Naive B cell (primary cell): Measurements from ENCODE around the gene ADAMTS15. TPM values are rescaled to one million over a fixed set of nuclear protein-coding genes. Genes with fewer than 3 reads are reported as not detected.

Experiments
- ATAC-seq, 2 donors: fragments of 150-1000 bp; cut with Tn5 transposase; 2 replicates each; pipeline ENCODE4 v1.10.0; 2021; ENCODE audit warnings: low read depth in 2 of 2, mild to moderate bottlenecking in 2 of 2, moderate library complexity in 2 of 2
- DNase-seq: peaks from one replicate; pipeline ENCODE4 v3.0.0; 2022
- H3K27ac Mint-ChIP-seq, 6 donors: one replicate each; pipeline ENCODE4 v1.8.0; 2020 to 2022; ENCODE audit warnings: mild to moderate bottlenecking in 6 of 6, mixed read lengths in 6 of 6, moderate library complexity in 5 of 6, inconsistent platforms in 2 of 6
- H3K27me3 Mint-ChIP-seq, 3 donors: one replicate each; pipeline ENCODE4 v1.8.0; 2021 to 2022; ENCODE audit warnings: mixed read lengths in 3 of 3, mild to moderate bottlenecking in 1 of 3
- H3K36me3 Mint-ChIP-seq, 2 donors: one replicate each; pipeline ENCODE4 v1.8.0; 2020 to 2022; ENCODE audit warnings: mixed read lengths in 2 of 2, inconsistent platforms in 1 of 2, mild to moderate bottlenecking in 1 of 2
- H3K4me1 Mint-ChIP-seq, 3 donors: one replicate each; pipeline ENCODE4 v1.8.0; 2020 to 2022; ENCODE audit warnings: mixed read lengths in 3 of 3, inconsistent platforms in 1 of 3, mild to moderate bottlenecking in 1 of 3, moderate library complexity in 1 of 3
- H3K4me3 Mint-ChIP-seq, 8 donors: one replicate each; pipeline ENCODE4 v1.8.0; 2020 to 2022; ENCODE audit warnings: mild to moderate bottlenecking in 8 of 8, mixed read lengths in 8 of 8, moderate library complexity in 8 of 8, inconsistent platforms in 2 of 8
- H3K9me3 Mint-ChIP-seq, 7 donors: one replicate each; pipeline ENCODE4 v1.8.0; 2020 to 2022; ENCODE audit warnings: mixed read lengths in 7 of 7, mild to moderate bottlenecking in 5 of 7, inconsistent platforms in 2 of 7, moderate library complexity in 1 of 7
- polyA plus RNA-seq, 6 donors: library from polyadenylated mRNA; unstranded; fragments of 300-500 nt; fragmentation: Illumina TruSeq; gene quantifications; one replicate each; pipeline ENCODE4 v1.2.3, GENCODE V29; 2021; ENCODE audit warnings: low read depth in 6 of 6

The ADAMTS15 gene
- polyA plus RNA-seq, 6 donors from 2014 or later, result not detected

- H3K27ac Mint-ChIP-seq, result no peak overlapping the region
- peaks cover 0 to 21% (median 3%) of the 10 kb centered on the region in 3 donors for H3K27me3 Mint-ChIP-seq
- no peaks in the 10 kb centered on the region for H3K36me3 Mint-ChIP-seq
- no peak for ATAC-seq
- no peak overlapping the region for H3K4me3 Mint-ChIP-seq
- H3K9me3 Mint-ChIP-seq, result peaks cover 0 to 6% (median 0%) of the 10 kb centered on the region in 7 donors
- H3K4me1 Mint-ChIP-seq, result no peaks in the 10 kb centered on the region
- no peak for DNase-seq
Measured at GRCh38 chr11:130489716-130490115, 41.3 kb downstream of the ADAMTS15 start.

DNA sequence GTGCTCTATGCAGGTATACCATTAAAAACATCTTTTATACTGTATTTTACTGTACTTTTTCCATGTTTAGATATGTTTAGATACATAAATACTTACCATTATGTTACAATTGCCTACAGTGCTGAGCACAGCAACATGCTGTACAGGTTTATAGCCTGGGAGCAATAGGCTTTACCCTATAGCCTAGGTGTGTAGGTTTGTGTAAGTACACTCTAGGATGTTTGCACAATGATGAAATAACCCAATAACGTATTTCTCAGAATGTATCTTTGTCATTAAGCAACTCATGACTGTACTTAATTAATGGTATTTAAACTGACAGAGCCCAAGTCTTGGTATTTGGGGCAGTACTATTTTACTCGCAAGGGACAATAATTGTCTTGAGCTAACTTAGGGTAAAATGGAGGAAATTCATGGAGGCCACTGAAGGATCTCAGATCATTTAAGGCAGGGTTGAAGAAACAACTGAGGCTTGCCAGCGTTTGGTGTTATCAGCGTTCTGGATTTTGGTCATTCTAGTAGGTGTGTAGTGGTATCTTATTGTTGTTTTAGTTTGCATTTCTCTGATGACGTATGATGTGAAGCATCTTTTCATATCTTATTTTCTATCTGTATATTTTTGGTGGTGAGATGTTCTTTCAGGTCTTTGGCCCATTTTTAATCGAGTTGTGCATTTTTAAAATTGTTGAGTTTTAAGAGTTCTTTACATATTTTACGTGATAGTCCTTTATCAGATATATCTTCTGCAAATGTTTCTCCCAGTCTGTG lies 42.4 kb downstream of the ADAMTS15 start:
- no peak for ATAC-seq
- no peak overlapping the region for H3K4me3 Mint-ChIP-seq
- DNase-seq, result no peak
- H3K9me3 Mint-ChIP-seq, result peaks cover 0 to 2% (median 0%) of the 10 kb centered on the region in 7 donors
- H3K36me3 Mint-ChIP-seq, result no peaks in the 10 kb centered on the region
- no peaks in the 10 kb centered on the region for H3K4me1 Mint-ChIP-seq
- peaks cover 0 to 20% (median 3%) of the 10 kb centered on the region in 3 donors for H3K27me3 Mint-ChIP-seq
- no peak overlapping the region for H3K27ac Mint-ChIP-seq

DNA sequence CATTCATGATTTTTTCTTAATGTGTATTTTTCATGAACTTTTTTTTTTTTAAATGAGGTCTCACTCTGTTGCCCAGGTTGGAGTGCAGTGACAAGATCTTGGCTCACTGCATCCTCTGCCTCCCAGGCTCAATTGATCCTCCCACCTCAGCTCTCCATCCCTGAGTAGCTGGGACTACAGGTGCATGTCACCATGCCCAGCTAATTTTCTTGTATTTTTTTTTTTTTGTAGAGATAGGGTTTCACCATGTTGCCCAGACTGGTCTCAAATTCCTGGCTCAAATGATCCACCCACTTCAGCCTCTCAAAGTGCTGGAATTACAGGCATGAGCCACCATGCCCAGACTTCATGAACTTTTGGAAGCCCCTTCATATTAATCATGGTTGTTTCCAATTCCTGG lies 49.7 kb downstream of the ADAMTS15 start:
- Mint-ChIP-seq H3K9me3 (peaks cover 0 to 21% (median 7%) of the 10 kb centered on the region in 7 donors), H3K4me1 (no peaks in the 10 kb centered on the region), H3K27ac (no peak overlapping the region), H3K36me3 (peaks cover 0 to under 1% of the 10 kb centered on the region in 2 donors), H3K27me3 (peaks cover 9 to 20% (median 9%) of the 10 kb centered on the region in 3 donors), H3K4me3 (no peak overlapping the region)
- ATAC-seq, result no peak
- no peak for DNase-seq

- H3K27me3 Mint-ChIP-seq, result peaks cover 9 to 26% (median 16%) of the 10 kb centered on the region in 3 donors
- peaks cover 0 to 35% (median 17%) of the 10 kb centered on the region in 7 donors for H3K9me3 Mint-ChIP-seq
- DNase-seq (no peak), ATAC-seq (no peak)
- no peak overlapping the region for H3K4me3 Mint-ChIP-seq
- H3K4me1 Mint-ChIP-seq, result no peaks in the 10 kb centered on the region
- peaks cover 0 to 10% of the 10 kb centered on the region in 2 donors for H3K36me3 Mint-ChIP-seq
- H3K27ac Mint-ChIP-seq, result no peak overlapping the region
Measured at GRCh38 chr11:130499828-130500227, 51.4 kb downstream of the ADAMTS15 start.

DNA sequence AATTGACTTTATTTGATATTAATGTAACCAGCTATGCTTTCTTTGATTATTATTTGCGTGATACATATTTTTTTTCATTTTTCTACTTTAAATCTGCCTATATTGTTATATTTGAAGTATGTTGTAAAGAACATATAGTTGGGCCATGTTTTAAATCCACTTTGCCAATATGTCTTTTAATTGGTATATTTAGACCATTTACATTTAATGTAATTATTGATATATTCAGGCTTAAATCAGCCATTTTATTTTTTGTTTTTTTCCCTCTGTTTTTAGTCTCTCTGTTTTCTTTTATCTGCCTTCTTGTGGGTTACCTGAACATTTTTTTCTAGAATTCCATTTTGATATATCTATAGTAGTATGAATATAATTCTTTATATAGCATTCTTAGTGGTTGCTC lies 55.9 kb downstream of the ADAMTS15 start:
- Mint-ChIP-seq H3K27ac (no peak overlapping the region), H3K4me1 (no peaks in the 10 kb centered on the region), H3K9me3 (peaks cover 20 to 60% (median 40%) of the 10 kb centered on the region in 7 donors), H3K27me3 (peaks cover 6 to 21% (median 14%) of the 10 kb centered on the region in 3 donors), H3K4me3 (no peak overlapping the region), H3K36me3 (peaks cover 10 to 36% of the 10 kb centered on the region in 2 donors)
- DNase-seq, result no peak
- ATAC-seq, result no peak

- Mint-ChIP-seq H3K4me3 (no peak overlapping the region), H3K36me3 (peaks cover 5 to 36% of the 10 kb centered on the region in 2 donors), H3K4me1 (no peaks in the 10 kb centered on the region), H3K9me3 (peaks cover 13 to 48% (median 35%) of the 10 kb centered on the region in 7 donors), H3K27me3 (peaks cover 0 to 30% (median 20%) of the 10 kb centered on the region in 3 donors), H3K27ac (no peak overlapping the region)
- ATAC-seq (no peak), DNase-seq (no peak)
Measured at GRCh38 chr11:130508913-130509312, 60.5 kb downstream of the ADAMTS15 start.

- ATAC-seq (no peak), DNase-seq (no peak)
- H3K27ac Mint-ChIP-seq, result no peak overlapping the region
- no peak overlapping the region for H3K4me3 Mint-ChIP-seq
- H3K9me3 Mint-ChIP-seq, result peaks cover 9 to 38% (median 27%) of the 10 kb centered on the region in 7 donors
- H3K4me1 Mint-ChIP-seq, result no peaks in the 10 kb centered on the region
- peaks cover 0 to 36% of the 10 kb centered on the region in 2 donors for H3K36me3 Mint-ChIP-seq
- H3K27me3 Mint-ChIP-seq, result peaks cover 0 to 30% (median 26%) of the 10 kb centered on the region in 3 donors
Measured at GRCh38 chr11:130509942-130510341, 61.5 kb downstream of the ADAMTS15 start.

GRCh38 chr11:130510407-130511006 lies 62.1 kb downstream of the ADAMTS15 start:
- peaks cover 0 to 32% (median 25%) of the 10 kb centered on the region in 3 donors for H3K27me3 Mint-ChIP-seq
- peaks cover 0 to 30% of the 10 kb centered on the region in 2 donors for H3K36me3 Mint-ChIP-seq
- ATAC-seq (no peak), DNase-seq (no peak)
- no peak overlapping the region for H3K4me3 Mint-ChIP-seq
- no peak overlapping the region for H3K27ac Mint-ChIP-seq
- peaks cover 9 to 32% (median 24%) of the 10 kb centered on the region in 7 donors for H3K9me3 Mint-ChIP-seq
- H3K4me1 Mint-ChIP-seq, result no peaks in the 10 kb centered on the region

DNA sequence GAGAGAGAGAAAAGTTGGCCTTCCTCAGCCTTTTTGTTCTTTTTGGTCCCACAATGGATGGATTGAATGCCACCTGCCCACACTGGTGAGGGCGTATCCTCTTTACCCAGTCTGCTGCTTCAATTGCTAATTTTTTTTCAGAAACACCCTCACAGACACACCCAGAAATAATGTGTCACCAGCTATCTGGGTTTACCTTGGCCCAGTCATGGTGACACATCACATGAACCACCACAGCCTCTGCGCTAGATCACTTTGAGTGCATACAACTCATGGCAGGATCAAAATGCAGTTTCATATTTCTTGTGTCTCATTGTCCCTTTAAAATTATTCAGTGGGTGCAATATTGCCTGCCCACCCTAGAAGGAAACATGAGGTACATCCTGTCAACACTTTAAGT lies 63.3 kb downstream of the ADAMTS15 start:
- no peak for DNase-seq
- peaks cover 7 to 20% (median 14%) of the 10 kb centered on the region in 7 donors for H3K9me3 Mint-ChIP-seq
- no peak overlapping the region for H3K27ac Mint-ChIP-seq
- H3K36me3 Mint-ChIP-seq, result peaks cover 0 to 18% of the 10 kb centered on the region in 2 donors
- no peaks in the 10 kb centered on the region for H3K4me1 Mint-ChIP-seq
- no peak overlapping the region for H3K4me3 Mint-ChIP-seq
- no peak for ATAC-seq
- peaks cover 0 to 33% (median 16%) of the 10 kb centered on the region in 3 donors for H3K27me3 Mint-ChIP-seq

GRCh38 chr11:130512662-130513061 lies 64.2 kb downstream of the ADAMTS15 start:
- Mint-ChIP-seq H3K27ac (no peak overlapping the region), H3K36me3 (peaks cover 0 to 9% of the 10 kb centered on the region in 2 donors), H3K27me3 (peaks cover 0 to 33% (median 16%) of the 10 kb centered on the region in 3 donors)

DNA sequence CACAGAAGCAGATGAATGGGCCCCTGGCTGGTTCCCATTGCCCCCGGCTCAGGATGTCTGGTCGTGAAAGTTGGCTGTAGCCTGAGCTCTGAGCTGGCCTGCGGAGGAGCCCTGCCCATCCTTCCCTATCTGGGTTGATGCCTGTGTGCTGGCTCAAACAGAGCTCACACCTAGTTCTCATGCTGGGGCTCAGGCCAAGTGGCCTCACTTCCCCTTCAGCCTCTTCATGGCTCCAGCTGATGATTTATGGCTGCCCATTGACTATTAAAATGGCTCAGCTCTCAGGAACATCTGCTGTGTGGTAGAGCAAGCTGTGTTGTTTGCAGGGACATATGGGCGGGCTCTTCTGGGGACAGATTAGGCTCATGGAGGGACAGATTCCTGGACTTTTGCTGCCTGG lies 64.7 kb downstream of the ADAMTS15 start:
- Mint-ChIP-seq H3K9me3 (peaks cover 0 to 7% (median 4%) of the 10 kb centered on the region in 7 donors), H3K27ac (no peak overlapping the region), H3K27me3 (peaks cover 0 to 33% (median 16%) of the 10 kb centered on the region in 3 donors), H3K4me1 (no peaks in the 10 kb centered on the region), H3K4me3 (no peak overlapping the region), H3K36me3 (peaks cover 0 to 4% of the 10 kb centered on the region in 2 donors)
- DNase-seq (no peak), ATAC-seq (no peak)

More at GRCh38 chr11:130512662-130513061, 64.2 kb downstream of the ADAMTS15 start:
- peaks cover 3 to 12% (median 8%) of the 10 kb centered on the region in 7 donors for H3K9me3 Mint-ChIP-seq
- H3K4me3 Mint-ChIP-seq, result no peak overlapping the region
- H3K4me1 Mint-ChIP-seq, result no peaks in the 10 kb centered on the region
- DNase-seq (no peak), ATAC-seq (no peak)

- H3K36me3 Mint-ChIP-seq, result no peaks in the 10 kb centered on the region
- H3K27ac Mint-ChIP-seq, result no peak overlapping the region
- no peak for ATAC-seq
- no peaks in the 10 kb centered on the region for H3K4me1 Mint-ChIP-seq
- peaks cover 0 to 33% (median 16%) of the 10 kb centered on the region in 3 donors for H3K27me3 Mint-ChIP-seq
- no peaks in the 10 kb centered on the region for H3K9me3 Mint-ChIP-seq
- DNase-seq, result no peak
- H3K4me3 Mint-ChIP-seq, result no peak overlapping the region
Measured at GRCh38 chr11:130514316-130514715, 65.9 kb downstream of the ADAMTS15 start.

DNA sequence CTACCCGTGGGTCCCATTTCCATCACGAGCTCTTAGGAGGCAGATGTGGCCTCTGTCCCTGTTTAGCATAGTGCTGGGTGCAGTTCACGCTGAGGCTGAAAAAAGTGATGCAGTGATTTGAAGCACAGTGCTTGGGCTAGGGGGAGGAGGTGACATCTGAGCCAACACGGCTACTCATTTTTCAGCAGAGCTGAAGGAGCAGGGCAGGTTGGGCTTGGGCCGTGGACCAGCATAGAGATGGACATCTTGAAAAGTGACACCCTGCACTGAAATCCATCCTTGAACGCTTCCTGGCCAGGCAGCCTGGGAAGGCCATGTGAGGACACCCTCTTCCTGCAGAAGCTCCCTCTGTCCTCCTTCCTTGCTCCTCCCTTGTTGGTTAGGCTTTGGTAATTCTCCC lies 66.4 kb downstream of the ADAMTS15 start:
- ATAC-seq (no peak), DNase-seq (no peak)
- Mint-ChIP-seq H3K4me1 (no peaks in the 10 kb centered on the region), H3K9me3 (no peaks in the 10 kb centered on the region), H3K36me3 (no peaks in the 10 kb centered on the region), H3K27me3 (peaks cover 0 to 36% (median 21%) of the 10 kb centered on the region in 3 donors), H3K27ac (no peak overlapping the region), H3K4me3 (no peak overlapping the region)
